PC-9 (cell line): ENCODE results near the gene TUBGCP2. TPM values are rescaled to one million over a fixed set of nuclear protein-coding genes. Genes with fewer than 3 reads are reported as not detected.

ENCODE experiments used
- BruUV-seq: library from RNA; stranded (reverse); fragments of 400-500 nt; replicated peaks from 2 replicates; lab custom pipeline; 2021; lab: Mats Ljungman, UMichigan
- CTCF ChIA-PET: fragments of 300-600 bp; sonication (Branson Sonifier 250); formaldehyde crosslinking; loops from one replicate; lab custom pipeline; 2022; ENCODE audit warnings: antibody characterized with exemption; lab: Charles Lee
- POLR2A ChIA-PET: fragments of 300-600 bp; sonication (Branson Sonifier 250); formaldehyde crosslinking; loops from one replicate; lab custom pipeline; 2022; ENCODE audit warnings: antibody characterized with exemption; ENCODE audit not compliant: unreplicated experiment; lab: Charles Lee
- DNase-seq, 2 experiments: peaks; one replicate each; pipeline versions ENCODE4 v3.0.0 to v3.0.0-alpha.2; 2015 to 2022; ENCODE audit warnings: mixed read lengths in 1 of 2
- H2AFZ ChIP-seq: fragments of 200-600 bp; sonication (generic); 2 replicates; pipeline ENCODE4 v1.8.1; 2017; ENCODE audit warnings: antibody characterized with exemption
- H3F3A ChIP-seq: fragments of 200-600 bp; sonication (generic); 2 replicates; pipeline ENCODE4 v1.8.1; 2017; ENCODE audit warnings: antibody characterized with exemption, mild to moderate bottlenecking, low read depth; ENCODE audit not compliant: insufficient read depth
- H3K27ac ChIP-seq: fragments of 200-600 bp; sonication (generic); 2 replicates; pipeline ENCODE4 v1.6.1; 2016; ENCODE audit warnings: mixed run types
- H3K27me3 ChIP-seq: fragments of 200-600 bp; sonication (generic); 2 replicates; pipeline ENCODE4 v1.6.1; 2016; ENCODE audit warnings: low read depth, mixed run types; ENCODE audit not compliant: insufficient read depth
- H3K36me3 ChIP-seq: fragments of 200-600 bp; sonication (generic); 2 replicates; pipeline ENCODE4 v1.6.1; 2016; ENCODE audit warnings: low read depth, mixed run types
- H3K4me1 ChIP-seq: fragments of 200-600 bp; sonication (generic); replicated peaks from 2 replicates; pipeline ENCODE4 v1.6.1; 2016; ENCODE audit warnings: mixed run types; ENCODE audit not compliant: insufficient read depth
- H3K4me2 ChIP-seq: fragments of 200-600 bp; sonication (generic); 2 replicates; pipeline ENCODE4 v1.6.1; 2017; ENCODE audit warnings: mixed run types
- H3K4me3 ChIP-seq: fragments of 200-600 bp; sonication (generic); 2 replicates; pipeline ENCODE4 v1.6.1; 2016; ENCODE audit warnings: mixed run types
- H3K79me2 ChIP-seq: fragments of 200-600 bp; sonication (generic); 2 replicates; pipeline ENCODE4 v1.6.1; 2017; ENCODE audit warnings: low read depth, mixed run types
- H3K9me2 ChIP-seq: fragments of 200-600 bp; sonication (generic); 2 replicates; pipeline ENCODE4 v1.8.1; 2017; ENCODE audit warnings: mild to moderate bottlenecking; ENCODE audit not compliant: insufficient read depth
- H3K9me3 ChIP-seq: fragments of 200-600 bp; sonication (generic); 2 replicates; pipeline ENCODE4 v1.8.1; 2016; ENCODE audit warnings: low read depth; ENCODE audit not compliant: insufficient read depth
- H4K20me1 ChIP-seq: fragments of 200-600 bp; sonication (generic); 2 replicates; pipeline ENCODE4 v1.8.1; 2017; ENCODE audit not compliant: insufficient read depth
- EZH2 ChIP-seq: fragments of 200-600 bp; sonication (generic); IDR thresholded peaks from 2 replicates; pipeline ENCODE4 v1.8.0; 2017; ENCODE audit warnings: antibody characterized with exemption, low read depth
- intact Hi-C: fragments of 100-400 bp; cut with micrococcal nuclease; formaldehyde crosslinking; loops from one replicate; pipeline ENCODE4 v1.10.0; 2022; ENCODE audit not compliant: unreplicated experiment
- total RNA-seq: library from RNA; stranded (reverse); gene quantifications from 2 replicates; pipeline ENCODE4 v1.2.3, GENCODE V29; 2021
- TF ChIP-seq, protein P1 (sequence below): fragments of 200-600 bp; sonication (generic); conservative IDR thresholded peaks from 2 replicates; pipeline ENCODE4 v1.6.1; 2017; ENCODE audit warnings: mixed run types, antibody characterized with exemption, mild to moderate bottlenecking, moderate library complexity

Gene TUBGCP2
- total RNA-seq, 1 experiment from 2014 or later: 52.8 TPM

DNA sequence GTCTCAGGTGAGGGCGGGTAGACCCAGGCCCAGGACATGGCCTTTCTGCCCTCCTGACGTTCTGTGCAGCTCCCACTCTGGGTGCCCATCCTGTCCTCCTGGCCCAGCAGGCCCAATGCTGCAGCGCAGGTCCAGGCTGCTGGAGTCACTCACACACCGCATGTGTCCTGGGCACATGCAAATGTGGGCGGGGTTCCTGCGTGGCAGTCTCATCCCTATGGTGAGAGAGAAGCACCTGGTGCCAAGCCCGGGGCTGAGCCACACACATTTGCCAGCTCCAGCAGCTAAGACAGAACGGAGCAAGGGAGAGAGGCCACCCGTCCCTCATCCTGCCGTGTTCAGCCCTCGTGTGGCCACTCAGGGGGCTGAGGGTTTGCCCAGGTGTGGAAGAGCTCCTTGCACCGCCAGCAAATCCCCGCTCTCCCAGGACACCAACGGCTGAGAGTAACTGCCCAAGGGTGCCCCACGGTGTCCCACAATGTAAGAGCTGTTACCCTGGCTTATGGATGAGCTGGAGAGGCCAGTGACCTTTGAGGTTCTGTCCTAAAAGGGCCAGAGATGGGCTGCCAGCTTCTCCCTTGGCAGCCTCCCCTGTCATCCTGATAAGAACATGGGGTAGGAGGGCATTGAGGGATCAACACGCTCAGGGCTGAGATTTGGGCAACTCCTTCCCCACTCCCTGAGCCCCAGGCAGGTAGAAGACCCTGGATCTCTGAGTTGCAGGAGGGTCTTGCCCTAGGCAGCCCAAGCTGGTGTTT, 44.7 kb upstream of the TUBGCP2 start:
- Histone ChIP-seq H3K4me3 (no peak overlapping the region), H3K79me2 (no peaks in the 10 kb centered on the region), H2AFZ (no peak overlapping the region), H3K27ac (no peak overlapping the region), H3K9me2 (no peaks in the 10 kb centered on the region), H4K20me1 (no peaks in the 10 kb centered on the region), H3K36me3 (no peaks in the 10 kb centered on the region), H3K4me1 (no peaks in the 10 kb centered on the region), H3K4me2 (no peak overlapping the region), H3K9me3 (no peaks in the 10 kb centered on the region), H3F3A (no peaks in the 10 kb centered on the region), H3K27me3 (no peaks in the 10 kb centered on the region)
- POLR2A ChIA-PET: no interaction called here
- no TSS peak for BruUV-seq
- no peak for TF ChIP-seq EZH2
- TF ChIP-seq, protein P1, sequence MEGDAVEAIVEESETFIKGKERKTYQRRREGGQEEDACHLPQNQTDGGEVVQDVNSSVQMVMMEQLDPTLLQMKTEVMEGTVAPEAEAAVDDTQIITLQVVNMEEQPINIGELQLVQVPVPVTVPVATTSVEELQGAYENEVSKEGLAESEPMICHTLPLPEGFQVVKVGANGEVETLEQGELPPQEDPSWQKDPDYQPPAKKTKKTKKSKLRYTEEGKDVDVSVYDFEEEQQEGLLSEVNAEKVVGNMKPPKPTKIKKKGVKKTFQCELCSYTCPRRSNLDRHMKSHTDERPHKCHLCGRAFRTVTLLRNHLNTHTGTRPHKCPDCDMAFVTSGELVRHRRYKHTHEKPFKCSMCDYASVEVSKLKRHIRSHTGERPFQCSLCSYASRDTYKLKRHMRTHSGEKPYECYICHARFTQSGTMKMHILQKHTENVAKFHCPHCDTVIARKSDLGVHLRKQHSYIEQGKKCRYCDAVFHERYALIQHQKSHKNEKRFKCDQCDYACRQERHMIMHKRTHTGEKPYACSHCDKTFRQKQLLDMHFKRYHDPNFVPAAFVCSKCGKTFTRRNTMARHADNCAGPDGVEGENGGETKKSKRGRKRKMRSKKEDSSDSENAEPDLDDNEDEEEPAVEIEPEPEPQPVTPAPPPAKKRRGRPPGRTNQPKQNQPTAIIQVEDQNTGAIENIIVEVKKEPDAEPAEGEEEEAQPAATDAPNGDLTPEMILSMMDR: no peak
- DNase-seq: no peak
- intact Hi-C loops: no loop called here
- CTCF ChIA-PET: interaction anchor here (1.4 kb wide), 1 partner anchor 24 kb away, joined by 6 read pairs; no protein-coding TSS in a partner anchor

DNA sequence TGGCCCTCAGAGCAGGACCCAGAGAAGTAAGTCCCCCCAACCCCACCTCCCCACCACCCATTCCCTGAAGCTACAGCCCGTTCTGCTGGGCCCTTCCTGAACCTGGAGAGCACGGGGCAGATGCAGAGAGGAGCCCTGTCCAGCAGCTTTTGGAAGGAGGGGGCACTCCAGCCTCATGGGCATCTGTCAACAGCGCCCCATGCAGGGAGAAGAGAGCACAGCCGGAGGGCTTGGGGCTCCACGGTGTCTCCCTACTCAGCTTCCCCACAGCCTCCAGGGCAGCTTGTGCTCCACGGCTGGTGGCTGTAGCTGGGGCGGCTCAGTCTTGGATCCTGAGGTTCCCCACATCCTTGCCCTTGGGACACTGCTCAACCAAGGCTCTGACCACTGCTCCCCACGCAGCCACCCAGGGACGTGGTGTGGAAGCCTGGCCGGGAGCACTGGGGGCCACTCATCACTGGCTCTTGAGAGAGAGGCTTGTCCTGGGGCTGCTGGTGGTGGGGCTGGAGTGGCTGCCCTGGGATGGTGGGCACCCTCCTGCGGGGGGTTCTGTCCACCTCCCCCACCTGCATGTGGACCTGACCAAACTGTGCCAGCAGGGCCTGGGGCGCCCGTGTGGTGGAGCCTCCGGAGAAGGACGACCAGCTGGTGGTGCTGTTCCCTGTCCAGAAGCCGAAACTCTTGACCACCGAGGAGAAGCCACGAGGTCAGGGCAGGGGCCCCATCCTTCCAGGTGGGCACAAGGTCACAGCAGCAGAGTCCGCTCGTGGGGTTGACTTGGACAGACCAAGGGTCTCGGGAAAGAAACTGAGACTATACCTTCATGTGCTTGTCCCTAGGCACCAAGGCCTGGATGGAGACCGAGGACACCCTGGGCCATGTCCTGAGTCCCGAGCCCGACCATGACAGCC, 43.0 kb upstream of the TUBGCP2 start:
- no peaks in the 10 kb centered on the region for H3K79me2 ChIP-seq
- no peak overlapping the region for H2AFZ ChIP-seq
- ChIA-PET POLR2A (no interaction called here), CTCF (no interaction called here)
- no peaks in the 10 kb centered on the region for H3K9me3 ChIP-seq
- H3K36me3 ChIP-seq: no peaks in the 10 kb centered on the region
- intact Hi-C loops: no loop called here
- no TSS peak for BruUV-seq
- H3K27me3 ChIP-seq: no peaks in the 10 kb centered on the region
- DNase-seq: no peak
- no peak for TF ChIP-seq EZH2
- TF ChIP-seq, protein P1: no peak
- H3K4me3 ChIP-seq: no peak overlapping the region
- H3K27ac ChIP-seq: no peak overlapping the region
- no peaks in the 10 kb centered on the region for H3K4me1 ChIP-seq
- no peaks in the 10 kb centered on the region for H4K20me1 ChIP-seq
- no peak overlapping the region for H3K4me2 ChIP-seq
- H3F3A ChIP-seq: no peaks in the 10 kb centered on the region
- no peaks in the 10 kb centered on the region for H3K9me2 ChIP-seq

DNA sequence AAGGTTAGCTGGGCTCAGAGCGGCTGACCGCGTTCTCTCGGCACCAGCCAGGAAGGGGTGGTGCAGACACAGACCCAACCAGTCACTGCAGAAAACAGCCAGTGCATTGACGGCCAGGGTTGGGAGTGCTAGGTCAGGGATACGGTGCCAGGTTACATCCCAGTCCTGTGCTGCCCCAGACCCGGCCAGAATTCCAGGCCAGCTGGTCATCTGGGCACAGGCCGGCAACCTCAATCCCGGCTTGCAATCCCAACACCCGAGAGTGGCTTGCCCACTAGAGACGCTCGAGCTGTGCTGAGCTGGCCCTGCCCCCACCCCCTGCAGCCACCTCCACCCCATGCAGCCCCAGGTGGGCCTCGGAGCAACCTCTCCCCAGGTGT, 42.3 kb upstream of the TUBGCP2 start:
- H3K4me2 ChIP-seq: no peak overlapping the region
- intact Hi-C loops: no loop called here
- ChIA-PET CTCF (no interaction called here), POLR2A (no interaction called here)
- no peaks in the 10 kb centered on the region for H3F3A ChIP-seq
- no peak for TF ChIP-seq EZH2
- TF ChIP-seq, protein P1: no peak
- no peak overlapping the region for H2AFZ ChIP-seq
- no peaks in the 10 kb centered on the region for H3K27me3 ChIP-seq
- H3K9me3 ChIP-seq: no peaks in the 10 kb centered on the region
- no peak for DNase-seq
- H3K79me2 ChIP-seq: no peaks in the 10 kb centered on the region
- H3K4me3 ChIP-seq: no peak overlapping the region
- H3K4me1 ChIP-seq: no peaks in the 10 kb centered on the region
- H4K20me1 ChIP-seq: no peaks in the 10 kb centered on the region
- BruUV-seq: no TSS peak
- no peaks in the 10 kb centered on the region for H3K9me2 ChIP-seq
- H3K27ac ChIP-seq: no peak overlapping the region
- no peaks in the 10 kb centered on the region for H3K36me3 ChIP-seq
